Activated CD8-positive, alpha-beta T cell treated with anti-CD3 and anti-CD28 coated beads for 36 hours (primary cell): ENCODE data around the gene RAD51B. TPM values are rescaled to one million over a fixed set of nuclear protein-coding genes. Genes with fewer than 3 reads are reported as not detected.

ENCODE experiments used
- ATAC-seq: fragments of 200-7000 bp; cut with Tn5 transposase; one replicate; pipeline ENCODE4 v1.10.0; 2021; ENCODE audit warnings: mild to moderate bottlenecking, moderate library complexity
- CTCF ChIA-PET: fragments of 350-600 bp; sonication (Branson Sonifier 250); formaldehyde crosslinking; loops from one replicate; lab custom pipeline; 2021; ENCODE audit warnings: antibody characterized with exemption; lab: Charles Lee
- POLR2A ChIA-PET: fragments of 350-600 bp; sonication (Branson Sonifier 250); formaldehyde crosslinking; loops from one replicate; lab custom pipeline; 2021; ENCODE audit warnings: antibody characterized with exemption; lab: Charles Lee
- DNase-seq: peaks from one replicate; pipeline ENCODE4 v3.0.0-alpha.2; 2020
- H3K27ac Mint-ChIP-seq: one replicate; pipeline ENCODE4 v1.8.0; 2021; ENCODE audit warnings: mild to moderate bottlenecking, mixed read lengths
- H3K27me3 Mint-ChIP-seq: one replicate; pipeline ENCODE4 v1.8.0; 2021; ENCODE audit warnings: mixed read lengths
- H3K36me3 Mint-ChIP-seq: one replicate; pipeline ENCODE4 v1.8.0; 2021; ENCODE audit warnings: low read depth, mixed read lengths
- H3K4me1 Mint-ChIP-seq: one replicate; pipeline ENCODE4 v1.8.0; 2021; ENCODE audit warnings: low read depth, mixed read lengths
- H3K4me3 Mint-ChIP-seq: one replicate; pipeline ENCODE4 v1.8.0; 2021; ENCODE audit warnings: mild to moderate bottlenecking, moderate library complexity, mixed read lengths
- H3K9me3 Mint-ChIP-seq: one replicate; pipeline ENCODE4 v1.8.0; 2021; ENCODE audit warnings: mixed read lengths
- intact Hi-C: fragments of 100-400 bp; cut with micrococcal nuclease; formaldehyde crosslinking; loops from one replicate; pipeline ENCODE4 v1.10.0; 2022
- total RNA-seq, 2 experiments: library from RNA; stranded (reverse); gene quantifications; one replicate each; pipeline ENCODE4 v1.2.3, GENCODE V29; 2021
- TF ChIP-seq, protein P1 (sequence below): fragments of 200-600 bp; IDR thresholded peaks from one replicate; pipeline ENCODE4 v1.8.0; 2022; ENCODE audit warnings: antibody characterized with exemption, mild to moderate bottlenecking

RAD51B gene
- total RNA-seq, 2 experiments from 2014 or later = 38.2 to 40.6 TPM

DNA sequence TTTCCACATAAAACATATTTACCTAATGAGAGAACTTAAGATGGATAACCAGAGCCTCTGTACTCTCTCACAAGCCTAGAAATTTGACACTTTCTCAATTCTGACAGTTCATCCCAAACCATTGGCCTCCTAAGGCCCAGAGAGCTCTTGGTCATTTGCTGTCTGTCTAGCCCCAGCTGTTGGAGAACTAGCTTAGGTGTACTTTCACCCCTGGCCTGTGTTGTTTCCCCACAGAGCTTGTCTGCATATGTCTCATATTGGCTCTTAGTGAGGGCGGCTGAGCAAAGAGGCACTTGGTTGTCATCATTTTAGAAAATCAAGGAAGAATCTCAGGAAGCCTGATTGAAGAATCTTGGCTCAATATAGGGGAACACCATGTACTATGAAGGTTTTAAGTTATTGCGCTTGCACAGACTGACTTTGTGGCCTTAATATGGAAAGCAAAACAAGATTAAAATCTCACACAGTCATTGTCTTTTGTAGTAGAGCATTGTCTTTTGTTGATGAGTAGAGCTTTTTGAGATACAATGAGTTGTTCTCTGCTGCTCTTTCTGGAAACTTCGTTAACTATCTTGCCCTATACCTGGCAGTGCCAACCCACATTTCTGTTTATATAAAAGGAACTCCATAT is 324.6 kb downstream of the RAD51B start:
- Mint-ChIP-seq H3K27me3 (no peaks in the 10 kb centered on the region), H3K36me3 (peaks cover 7% of the 10 kb centered on the region), H3K27ac (no peak overlapping the region), H3K9me3 (peaks cover 9% of the 10 kb centered on the region), H3K4me3 (no peak overlapping the region), H3K4me1 (peaks cover 19% of the 10 kb centered on the region)
- ATAC-seq (no peak), DNase-seq (no peak)
- POLR2A ChIA-PET = no interaction called here
- intact Hi-C loops = no loop called here
- CTCF ChIA-PET = interaction anchor here (0.8 kb wide), 1 partner anchor 22 kb away, joined by 3 read pairs; no protein-coding TSS in a partner anchor
- TF ChIP-seq, protein P1, sequence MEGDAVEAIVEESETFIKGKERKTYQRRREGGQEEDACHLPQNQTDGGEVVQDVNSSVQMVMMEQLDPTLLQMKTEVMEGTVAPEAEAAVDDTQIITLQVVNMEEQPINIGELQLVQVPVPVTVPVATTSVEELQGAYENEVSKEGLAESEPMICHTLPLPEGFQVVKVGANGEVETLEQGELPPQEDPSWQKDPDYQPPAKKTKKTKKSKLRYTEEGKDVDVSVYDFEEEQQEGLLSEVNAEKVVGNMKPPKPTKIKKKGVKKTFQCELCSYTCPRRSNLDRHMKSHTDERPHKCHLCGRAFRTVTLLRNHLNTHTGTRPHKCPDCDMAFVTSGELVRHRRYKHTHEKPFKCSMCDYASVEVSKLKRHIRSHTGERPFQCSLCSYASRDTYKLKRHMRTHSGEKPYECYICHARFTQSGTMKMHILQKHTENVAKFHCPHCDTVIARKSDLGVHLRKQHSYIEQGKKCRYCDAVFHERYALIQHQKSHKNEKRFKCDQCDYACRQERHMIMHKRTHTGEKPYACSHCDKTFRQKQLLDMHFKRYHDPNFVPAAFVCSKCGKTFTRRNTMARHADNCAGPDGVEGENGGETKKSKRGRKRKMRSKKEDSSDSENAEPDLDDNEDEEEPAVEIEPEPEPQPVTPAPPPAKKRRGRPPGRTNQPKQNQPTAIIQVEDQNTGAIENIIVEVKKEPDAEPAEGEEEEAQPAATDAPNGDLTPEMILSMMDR = no peak

GRCh38 chr14:68145036-68145435 is 325.5 kb downstream of the RAD51B start:
- intact Hi-C loops = no loop called here
- H3K4me3 Mint-ChIP-seq = no peak overlapping the region
- POLR2A ChIA-PET = no interaction called here
- peaks cover 9% of the 10 kb centered on the region for H3K9me3 Mint-ChIP-seq
- H3K27me3 Mint-ChIP-seq = no peaks in the 10 kb centered on the region
- CTCF ChIA-PET = no interaction called here
- H3K36me3 Mint-ChIP-seq = peaks cover 7% of the 10 kb centered on the region
- ATAC-seq = no peak
- TF ChIP-seq, protein P1 = no peak
- peaks cover 19% of the 10 kb centered on the region for H3K4me1 Mint-ChIP-seq
- DNase-seq = no peak
- no peak overlapping the region for H3K27ac Mint-ChIP-seq

- CTCF ChIA-PET = no interaction called here
- H3K9me3 Mint-ChIP-seq = peaks cover 11% of the 10 kb centered on the region
- no peak overlapping the region for H3K4me3 Mint-ChIP-seq
- intact Hi-C loops = no loop called here
- POLR2A ChIA-PET = no interaction called here
- ATAC-seq (no peak), DNase-seq (no peak)
- peaks cover 8% of the 10 kb centered on the region for H3K36me3 Mint-ChIP-seq
- no peak overlapping the region for H3K27ac Mint-ChIP-seq
- TF ChIP-seq, protein P1 = no peak
- H3K4me1 Mint-ChIP-seq = peaks cover 19% of the 10 kb centered on the region
- no peaks in the 10 kb centered on the region for H3K27me3 Mint-ChIP-seq
Observed at GRCh38 chr14:68145539-68145938, 326.0 kb downstream of the RAD51B start.

GRCh38 chr14:68146818-68147217 is 327.2 kb downstream of the RAD51B start:
- DNase-seq (no peak), ATAC-seq (no peak)
- no peaks in the 10 kb centered on the region for H3K27me3 Mint-ChIP-seq
- no peak overlapping the region for H3K27ac Mint-ChIP-seq
- H3K9me3 Mint-ChIP-seq = peaks cover 14% of the 10 kb centered on the region
- TF ChIP-seq, protein P1 = no peak
- peaks cover 9% of the 10 kb centered on the region for H3K36me3 Mint-ChIP-seq
- H3K4me1 Mint-ChIP-seq = peaks cover 19% of the 10 kb centered on the region
- H3K4me3 Mint-ChIP-seq = no peak overlapping the region
- CTCF ChIA-PET = no interaction called here
- intact Hi-C loops = no loop called here
- POLR2A ChIA-PET = no interaction called here

GRCh38 chr14:68147303-68147702 is 327.7 kb downstream of the RAD51B start:
- no peak for ATAC-seq
- H3K36me3 Mint-ChIP-seq = peaks cover 9% of the 10 kb centered on the region

More at GRCh38 chr14:68147303-68147702, 327.7 kb downstream of the RAD51B start:
- CTCF ChIA-PET = no interaction called here
- Mint-ChIP-seq H3K4me1 (peaks cover 19% of the 10 kb centered on the region), H3K27me3 (no peaks in the 10 kb centered on the region), H3K27ac (no peak overlapping the region), H3K4me3 (no peak overlapping the region), H3K9me3 (peaks cover 17% of the 10 kb centered on the region)
- intact Hi-C loops = no loop called here
- TF ChIP-seq, protein P1 = no peak
- POLR2A ChIA-PET = no interaction called here
- no peak for DNase-seq
